GM10266 (cell line): ENCODE results near the gene DMD.

ENCODE experiments used
- DNase-seq: peaks from one replicate; pipeline ENCODE4 v3.0.0; 2012; ENCODE audit errors: extremely low spot score
- TF ChIP-seq, protein P1 (sequence below): IDR thresholded peaks from 2 replicates; pipeline ENCODE4 v1.5.1; 2012; ENCODE audit warnings: mild to moderate bottlenecking, low read depth; ENCODE audit not compliant: control insufficient read depth, insufficient read depth; ENCODE audit errors: missing control alignments

DMD gene

GRCh38 chrX:33045882-33046281 lies 165.5 kb downstream of the DMD start:
- TF ChIP-seq, protein P1, sequence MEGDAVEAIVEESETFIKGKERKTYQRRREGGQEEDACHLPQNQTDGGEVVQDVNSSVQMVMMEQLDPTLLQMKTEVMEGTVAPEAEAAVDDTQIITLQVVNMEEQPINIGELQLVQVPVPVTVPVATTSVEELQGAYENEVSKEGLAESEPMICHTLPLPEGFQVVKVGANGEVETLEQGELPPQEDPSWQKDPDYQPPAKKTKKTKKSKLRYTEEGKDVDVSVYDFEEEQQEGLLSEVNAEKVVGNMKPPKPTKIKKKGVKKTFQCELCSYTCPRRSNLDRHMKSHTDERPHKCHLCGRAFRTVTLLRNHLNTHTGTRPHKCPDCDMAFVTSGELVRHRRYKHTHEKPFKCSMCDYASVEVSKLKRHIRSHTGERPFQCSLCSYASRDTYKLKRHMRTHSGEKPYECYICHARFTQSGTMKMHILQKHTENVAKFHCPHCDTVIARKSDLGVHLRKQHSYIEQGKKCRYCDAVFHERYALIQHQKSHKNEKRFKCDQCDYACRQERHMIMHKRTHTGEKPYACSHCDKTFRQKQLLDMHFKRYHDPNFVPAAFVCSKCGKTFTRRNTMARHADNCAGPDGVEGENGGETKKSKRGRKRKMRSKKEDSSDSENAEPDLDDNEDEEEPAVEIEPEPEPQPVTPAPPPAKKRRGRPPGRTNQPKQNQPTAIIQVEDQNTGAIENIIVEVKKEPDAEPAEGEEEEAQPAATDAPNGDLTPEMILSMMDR: no peak

GRCh38 chrX:33045245-33045644 lies 166.1 kb downstream of the DMD start:
- DNase-seq: no peak
- TF ChIP-seq, protein P1: no peak

More at GRCh38 chrX:33045882-33046281, 165.5 kb downstream of the DMD start:
- DNase-seq: no peak

GRCh38 chrX:33041141-33041540 lies 170.2 kb downstream of the DMD start:
- TF ChIP-seq, protein P1: no peak
- DNase-seq: no peak

DNA sequence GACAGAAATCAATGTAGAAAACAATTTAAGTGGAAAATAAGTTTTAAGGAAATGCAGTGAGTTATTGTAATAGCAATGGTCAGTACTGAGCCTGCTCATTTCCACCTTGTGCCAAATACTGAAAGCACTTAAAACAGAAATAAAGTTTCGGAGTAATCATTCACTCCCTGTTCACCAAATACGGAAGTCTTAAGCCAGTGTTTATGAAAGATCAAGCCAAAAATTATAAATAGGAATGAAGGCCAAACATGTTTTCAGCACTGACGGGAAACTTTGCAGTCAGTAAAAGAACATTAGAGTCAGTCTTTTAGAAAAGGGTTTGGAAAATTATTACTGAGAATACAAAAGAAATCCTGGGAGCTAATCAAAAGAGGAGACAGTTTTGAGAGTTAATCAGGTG lies 178.6 kb downstream of the DMD start:
- TF ChIP-seq, protein P1: no peak
- DNase-seq: no peak

GRCh38 chrX:33014949-33015348 lies 196.4 kb downstream of the DMD start:
- TF ChIP-seq, protein P1: no peak

DNA sequence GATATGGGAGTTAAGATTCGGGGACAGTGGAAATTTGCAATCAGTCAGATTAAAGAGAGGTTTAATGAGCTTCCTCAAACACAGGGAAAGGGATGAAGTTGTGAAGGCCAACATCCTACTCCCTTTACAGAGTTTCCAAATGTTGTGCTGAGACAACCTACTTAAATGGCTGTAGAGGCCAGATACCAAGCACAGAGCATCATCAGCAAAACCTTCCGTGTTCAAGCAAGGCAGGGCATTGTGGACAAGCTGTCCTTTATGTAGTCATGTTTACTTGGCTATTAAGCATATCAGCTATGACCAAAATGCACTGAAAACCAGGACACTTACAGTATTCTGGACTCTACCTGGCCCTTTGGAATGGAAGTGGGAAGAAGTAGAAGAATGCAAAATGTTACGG lies 197.3 kb downstream of the DMD start:
- DNase-seq: no peak
- TF ChIP-seq, protein P1: no peak

More at GRCh38 chrX:33014949-33015348, 196.4 kb downstream of the DMD start:
- no peak for DNase-seq

GRCh38 chrX:33001107-33001506 lies 210.2 kb downstream of the DMD start:
- no peak for DNase-seq
- TF ChIP-seq, protein P1: no peak

- DNase-seq: no peak
- TF ChIP-seq, protein P1: no peak
These were observed 212.6 kb downstream of the DMD start for GRCh38 chrX:32998776-32999175.
